Mammary epithelial cell (primary cell): Measurements from ENCODE around the gene PCP2.

ENCODE experiments used
- CTCF ChIP-seq, 2 donors: IDR thresholded peaks in 1 of 2; conservative IDR thresholded peaks in 1 of 2; 2 replicates each; pipeline ENCODE4 v1.5.1; 2011 to 2012; ENCODE audit warnings: inconsistent platforms in 2 of 2, low read length in 2 of 2, mild to moderate bottlenecking in 2 of 2, control low read depth in 1 of 2, low read depth in 1 of 2; ENCODE audit not compliant: insufficient read depth in 1 of 2; ENCODE audit errors: extremely low read depth in 1 of 2
- EZH2 ChIP-seq: IDR thresholded peaks from 2 replicates; pipeline ENCODE4 v1.6.1; 2012; ENCODE audit warnings: low read length, inconsistent platforms, borderline replicate concordance

GRCh38 chr19:7648265-7649014, 14.9 kb upstream of the PCP2 start:
- TF ChIP-seq CTCF (conservative IDR thresholded peaks at IDR 0.05 in 1 of 2, IDR thresholded peaks at IDR 0.05 in 1 of 2; ENCODE audit: extremely low read depth in 1 of 2, insufficient read depth in 1 of 2, low read depth in 1 of 2, low read length in 2 of 2) (no peak), EZH2 (no peak)
